PFSK-1 (cell line): ENCODE data around the gene GBE1.

Source experiments
- POLR2AphosphoS5 ChIP-seq: IDR thresholded peaks from 2 replicates; pipeline ENCODE4 v1.6.1; 2012; ENCODE audit warnings: low read depth, mild to moderate bottlenecking, control low read depth, low read length, moderate library complexity
- SIN3A ChIP-seq: IDR thresholded peaks from 2 replicates; pipeline ENCODE4 v1.6.1; 2012; ENCODE audit warnings: mild to moderate bottlenecking, low read length, moderate library complexity, borderline replicate concordance; ENCODE audit not compliant: insufficient read depth
- TF ChIP-seq, protein P1 (sequence below), 2 experiments: IDR thresholded peaks; 2 replicates each; pipeline versions ENCODE4 v1.6.1 to v1.8.0; 2011 to 2012; ENCODE audit warnings: low read depth in 2 of 2, low read length in 2 of 2, control low read depth in 1 of 2, inconsistent platforms in 1 of 2, mild to moderate bottlenecking in 1 of 2, moderate library complexity in 1 of 2; ENCODE audit not compliant: insufficient read depth in 1 of 2

DNA sequence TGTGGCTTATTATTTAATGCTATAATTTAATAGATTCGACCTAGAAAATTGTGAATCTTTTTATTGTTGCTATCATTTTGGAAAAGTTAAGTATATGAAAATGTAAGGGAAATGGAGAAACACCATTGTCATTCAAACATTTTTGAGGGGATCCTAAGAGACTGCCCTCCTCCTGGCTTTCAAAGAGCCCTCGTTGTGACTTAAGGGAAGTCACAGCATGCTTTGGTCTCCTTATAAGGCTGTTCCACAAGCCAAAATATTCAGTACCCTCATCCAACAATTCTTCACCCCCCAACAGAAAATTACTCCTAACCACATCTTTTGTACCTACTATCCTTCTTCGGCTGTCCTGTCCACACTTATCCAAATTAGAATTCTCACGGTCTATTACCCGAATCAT lies 140.2 kb downstream of the GBE1 start:
- TF ChIP-seq, protein P1, sequence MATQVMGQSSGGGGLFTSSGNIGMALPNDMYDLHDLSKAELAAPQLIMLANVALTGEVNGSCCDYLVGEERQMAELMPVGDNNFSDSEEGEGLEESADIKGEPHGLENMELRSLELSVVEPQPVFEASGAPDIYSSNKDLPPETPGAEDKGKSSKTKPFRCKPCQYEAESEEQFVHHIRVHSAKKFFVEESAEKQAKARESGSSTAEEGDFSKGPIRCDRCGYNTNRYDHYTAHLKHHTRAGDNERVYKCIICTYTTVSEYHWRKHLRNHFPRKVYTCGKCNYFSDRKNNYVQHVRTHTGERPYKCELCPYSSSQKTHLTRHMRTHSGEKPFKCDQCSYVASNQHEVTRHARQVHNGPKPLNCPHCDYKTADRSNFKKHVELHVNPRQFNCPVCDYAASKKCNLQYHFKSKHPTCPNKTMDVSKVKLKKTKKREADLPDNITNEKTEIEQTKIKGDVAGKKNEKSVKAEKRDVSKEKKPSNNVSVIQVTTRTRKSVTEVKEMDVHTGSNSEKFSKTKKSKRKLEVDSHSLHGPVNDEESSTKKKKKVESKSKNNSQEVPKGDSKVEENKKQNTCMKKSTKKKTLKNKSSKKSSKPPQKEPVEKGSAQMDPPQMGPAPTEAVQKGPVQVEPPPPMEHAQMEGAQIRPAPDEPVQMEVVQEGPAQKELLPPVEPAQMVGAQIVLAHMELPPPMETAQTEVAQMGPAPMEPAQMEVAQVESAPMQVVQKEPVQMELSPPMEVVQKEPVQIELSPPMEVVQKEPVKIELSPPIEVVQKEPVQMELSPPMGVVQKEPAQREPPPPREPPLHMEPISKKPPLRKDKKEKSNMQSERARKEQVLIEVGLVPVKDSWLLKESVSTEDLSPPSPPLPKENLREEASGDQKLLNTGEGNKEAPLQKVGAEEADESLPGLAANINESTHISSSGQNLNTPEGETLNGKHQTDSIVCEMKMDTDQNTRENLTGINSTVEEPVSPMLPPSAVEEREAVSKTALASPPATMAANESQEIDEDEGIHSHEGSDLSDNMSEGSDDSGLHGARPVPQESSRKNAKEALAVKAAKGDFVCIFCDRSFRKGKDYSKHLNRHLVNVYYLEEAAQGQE (IDR thresholded peaks at IDR 0.05; ENCODE audit: insufficient read depth in 1 of 2, low read depth in 2 of 2, low read length in 2 of 2), result no peak
- TF ChIP-seq POLR2AphosphoS5 (no peak), SIN3A (no peak)
